Fibroblast of mammary gland (primary cell): ENCODE data around the gene STAB2.

Experiments
- DNase-seq: peaks from one replicate; pipeline ENCODE4 v3.0.0-alpha.2; 2010; ENCODE audit warnings: low read depth
- H3K4me3 ChIP-seq: 2 replicates; pipeline ENCODE4 v1.5.1; 2011; ENCODE audit warnings: low read depth, mild to moderate bottlenecking, low read length, moderate library complexity; ENCODE audit not compliant: control insufficient read depth
- CTCF ChIP-seq: conservative IDR thresholded peaks from 2 replicates; pipeline ENCODE4 v1.5.1; 2011; ENCODE audit warnings: low read depth, low read length, inconsistent platforms; ENCODE audit not compliant: control insufficient read depth, insufficient read depth

Gene STAB2

GRCh38 chr12:103755425-103755824, 168.4 kb downstream of the STAB2 start:
- no peak for DNase-seq
- no peak overlapping the region for H3K4me3 ChIP-seq
- TF ChIP-seq CTCF, result no peak

GRCh38 chr12:103756443-103756842, 169.4 kb downstream of the STAB2 start:
- no peak for DNase-seq
- H3K4me3 ChIP-seq, result no peak overlapping the region
- no peak for TF ChIP-seq CTCF

- DNase-seq, result no peak
- TF ChIP-seq CTCF, result no peak
- no peak overlapping the region for H3K4me3 ChIP-seq
These were observed 170.2 kb downstream of the STAB2 start for GRCh38 chr12:103757248-103757647.

- no peak for DNase-seq
- no peak for TF ChIP-seq CTCF
- H3K4me3 ChIP-seq, result no peak overlapping the region
These were observed 171.4 kb downstream of the STAB2 start for GRCh38 chr12:103758310-103759089.

GRCh38 chr12:103762473-103762872, 175.4 kb downstream of the STAB2 start:
- TF ChIP-seq CTCF, result no peak
- H3K4me3 ChIP-seq, result no peak overlapping the region
- no peak for DNase-seq

- H3K4me3 ChIP-seq, result no peak overlapping the region
- TF ChIP-seq CTCF, result no peak
- no peak for DNase-seq
These were observed 178.2 kb downstream of the STAB2 start for GRCh38 chr12:103765322-103765721.

GRCh38 chr12:103766028-103766427, 179.0 kb downstream of the STAB2 start:
- no peak for TF ChIP-seq CTCF
- no peak for DNase-seq

More at GRCh38 chr12:103766028-103766427, 179.0 kb downstream of the STAB2 start:
- no peak overlapping the region for H3K4me3 ChIP-seq
